Gastroesophageal sphincter (tissue), 3 donors: ENCODE data around the gene SCN1A.

ENCODE experiments used
- POLR2A ChIP-seq, 2 donors: fragments of 450-650 bp; IDR thresholded peaks; one replicate each; pipeline ENCODE4 v1.6.1; 2017; ENCODE audit warnings: antibody characterized with exemption in 2 of 2, mild to moderate bottlenecking in 2 of 2, moderate library complexity in 1 of 2
- TF ChIP-seq, protein P1 (sequence below), 4 experiments: fragments of 200-600 bp in 2 of 4; fragments of 450-650 bp in 2 of 4; sonication (generic) in 1 of 4; IDR thresholded peaks; one replicate each; pipeline ENCODE4 v1.5.1; 2017 to 2019; ENCODE audit warnings: antibody characterized with exemption in 4 of 4, mild to moderate bottlenecking in 2 of 4, moderate library complexity in 2 of 4

DNA sequence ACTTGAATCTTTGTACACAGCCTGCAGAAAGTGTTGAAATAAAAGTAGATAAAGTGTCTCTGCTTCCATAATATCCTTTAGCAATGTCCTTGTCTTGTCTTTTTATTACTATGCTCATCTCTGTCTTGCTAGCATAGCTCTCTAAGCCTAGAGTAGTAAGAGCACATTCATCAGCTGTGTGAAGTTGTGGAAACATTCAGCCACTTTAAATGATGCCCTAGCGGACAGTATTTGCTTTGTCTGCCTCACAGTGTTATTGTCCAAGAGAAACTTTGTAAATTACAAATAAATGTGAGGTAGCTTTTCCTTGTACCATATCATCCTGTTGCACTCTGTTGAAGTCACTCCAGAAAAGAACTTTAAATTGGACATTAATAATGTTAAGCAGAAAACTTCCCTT is 113.9 kb downstream of the SCN1A start:
- TF ChIP-seq, protein P1, sequence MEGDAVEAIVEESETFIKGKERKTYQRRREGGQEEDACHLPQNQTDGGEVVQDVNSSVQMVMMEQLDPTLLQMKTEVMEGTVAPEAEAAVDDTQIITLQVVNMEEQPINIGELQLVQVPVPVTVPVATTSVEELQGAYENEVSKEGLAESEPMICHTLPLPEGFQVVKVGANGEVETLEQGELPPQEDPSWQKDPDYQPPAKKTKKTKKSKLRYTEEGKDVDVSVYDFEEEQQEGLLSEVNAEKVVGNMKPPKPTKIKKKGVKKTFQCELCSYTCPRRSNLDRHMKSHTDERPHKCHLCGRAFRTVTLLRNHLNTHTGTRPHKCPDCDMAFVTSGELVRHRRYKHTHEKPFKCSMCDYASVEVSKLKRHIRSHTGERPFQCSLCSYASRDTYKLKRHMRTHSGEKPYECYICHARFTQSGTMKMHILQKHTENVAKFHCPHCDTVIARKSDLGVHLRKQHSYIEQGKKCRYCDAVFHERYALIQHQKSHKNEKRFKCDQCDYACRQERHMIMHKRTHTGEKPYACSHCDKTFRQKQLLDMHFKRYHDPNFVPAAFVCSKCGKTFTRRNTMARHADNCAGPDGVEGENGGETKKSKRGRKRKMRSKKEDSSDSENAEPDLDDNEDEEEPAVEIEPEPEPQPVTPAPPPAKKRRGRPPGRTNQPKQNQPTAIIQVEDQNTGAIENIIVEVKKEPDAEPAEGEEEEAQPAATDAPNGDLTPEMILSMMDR (IDR thresholded peaks at IDR 0.05): no peak
- no peak for TF ChIP-seq POLR2A (IDR thresholded peaks at IDR 0.05)
